ENCODE data around the gene MKKS. TPM values are rescaled to one million over a fixed set of nuclear protein-coding genes. Genes with fewer than 3 reads are reported as not detected.

The MKKS gene
- polyA plus RNA-seq, 4 donors: 32.0 to 40.4 (median 38.6) TPM

DNA sequence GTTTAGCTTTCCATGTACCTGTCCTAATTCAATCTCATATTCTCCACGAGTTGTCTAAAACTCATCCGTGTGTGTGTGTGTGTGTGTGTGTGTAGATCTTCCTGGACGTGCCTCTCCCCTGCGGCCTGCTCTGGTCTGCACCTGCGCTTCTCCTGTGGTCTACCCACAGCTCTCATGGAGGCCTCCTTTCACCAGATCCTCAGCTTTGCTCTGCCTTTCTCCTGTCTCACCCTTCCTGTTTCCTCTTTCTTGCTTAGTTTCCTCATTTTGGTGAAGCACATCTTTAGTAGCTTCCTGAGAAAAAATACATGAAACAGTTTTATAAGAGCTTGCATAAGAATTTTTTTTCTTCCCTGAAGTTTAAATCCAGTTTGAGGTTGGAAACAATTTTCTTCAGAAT is 19.2 kb upstream of the MKKS start:
- no peak for DNase-seq (ENCODE audit: low read depth in 4 of 4, low spot score in 3 of 4)

DNA sequence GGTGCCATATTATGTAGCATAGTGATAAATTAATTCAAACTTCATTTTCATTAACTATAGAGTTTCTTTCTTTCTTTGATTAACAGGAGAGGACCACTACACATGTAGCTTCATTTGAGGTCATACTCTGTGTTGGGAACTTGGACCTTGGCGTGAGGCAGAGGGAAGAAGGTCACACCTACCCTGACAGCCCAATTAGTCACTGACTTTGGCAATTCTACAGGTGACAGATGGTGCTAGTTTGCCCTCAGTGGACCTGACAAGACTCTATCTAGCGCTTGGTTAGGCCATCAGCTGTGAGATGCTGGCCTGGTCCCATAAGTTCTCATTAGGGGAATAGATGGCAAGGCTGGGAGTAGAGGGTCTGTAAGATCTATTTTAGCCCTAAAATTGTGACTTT is 15.2 kb upstream of the MKKS start:
- no peak for DNase-seq (ENCODE audit: low read depth in 4 of 4, low spot score in 3 of 4)

DNA sequence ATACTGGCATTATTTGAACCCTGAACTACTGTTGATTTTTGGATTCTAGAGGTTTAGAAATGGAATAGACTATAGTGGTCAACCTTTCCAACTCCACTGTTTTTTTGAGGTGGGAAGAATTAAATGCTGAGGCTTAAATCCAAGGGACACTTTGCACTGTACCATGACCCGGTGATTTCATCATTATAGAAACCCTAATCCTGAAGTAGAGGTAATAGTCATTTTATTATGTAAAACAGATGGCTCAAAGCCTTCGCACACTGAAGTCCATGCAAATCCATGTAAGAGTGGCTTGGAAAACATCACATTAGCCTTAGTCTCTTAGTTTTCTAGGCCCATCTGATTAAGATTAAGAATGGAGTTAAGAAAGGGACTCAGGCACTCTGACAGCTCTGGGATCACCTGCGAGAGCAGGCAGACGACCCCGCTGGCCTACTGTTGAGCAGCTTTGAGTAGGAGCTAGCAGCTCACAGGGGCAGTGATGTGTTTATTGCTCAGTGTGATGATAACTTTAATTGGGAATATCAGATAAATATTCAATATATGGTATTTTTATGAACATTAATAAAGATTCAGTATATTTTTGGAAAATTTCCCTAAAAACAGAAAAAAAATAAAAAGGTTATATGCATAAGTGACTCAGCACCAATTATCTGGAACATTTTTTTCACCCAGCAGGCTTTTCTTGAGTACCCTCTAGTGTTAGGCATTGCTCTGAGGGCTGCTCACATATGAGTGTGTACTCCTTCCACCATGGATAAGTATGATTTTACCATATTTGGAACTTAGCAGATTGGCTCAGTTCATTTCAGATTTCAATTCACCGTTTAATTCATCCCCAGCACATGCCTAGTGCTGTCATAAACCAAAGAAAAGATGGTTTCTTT is 14.5 kb upstream of the MKKS start:
- no peak for DNase-seq (ENCODE audit: low read depth in 4 of 4, low spot score in 3 of 4)

DNA sequence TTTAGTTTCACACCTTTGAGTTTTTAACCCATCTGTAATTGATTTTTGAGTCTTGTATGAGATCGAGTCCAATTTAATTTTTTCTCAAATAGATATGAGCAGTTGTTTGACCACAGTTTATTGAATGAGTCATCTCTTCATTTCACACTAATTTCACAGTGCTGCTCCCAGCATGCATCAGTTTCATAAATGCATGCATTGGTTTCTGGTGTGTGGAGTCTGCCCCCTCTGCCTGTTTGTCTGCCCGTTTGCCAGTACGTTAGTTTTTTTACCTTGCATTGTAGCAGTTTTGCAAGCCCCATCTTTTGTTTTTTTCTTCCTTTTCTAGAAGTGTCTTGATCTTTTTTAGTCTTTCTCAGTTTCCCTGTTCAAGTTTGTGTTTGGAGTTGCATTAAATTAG is 13.0 kb upstream of the MKKS start:
- DNase-seq (ENCODE audit: low read depth in 4 of 4, low spot score in 3 of 4): no peak

DNA sequence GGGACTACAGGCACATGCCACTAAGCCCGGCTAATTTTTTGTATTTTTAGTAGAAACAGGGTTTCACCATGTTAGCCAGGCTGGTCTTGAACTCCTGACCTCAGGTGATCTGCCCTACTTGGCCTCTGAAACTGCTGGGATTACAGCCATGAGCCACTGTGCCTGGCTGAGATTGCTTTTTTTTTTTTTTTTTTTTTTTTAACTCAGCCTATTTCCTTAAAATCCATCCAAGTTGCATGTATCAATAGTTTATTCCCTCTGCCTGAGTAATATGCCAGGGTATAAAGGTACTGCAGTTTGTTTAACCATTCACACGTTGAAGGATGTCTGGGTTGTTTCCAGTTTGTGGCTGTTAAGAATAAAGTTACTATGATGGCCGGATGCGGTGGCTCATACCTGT is 11.7 kb upstream of the MKKS start:
- no peak for DNase-seq (ENCODE audit: low read depth in 4 of 4, low spot score in 3 of 4)

DNA sequence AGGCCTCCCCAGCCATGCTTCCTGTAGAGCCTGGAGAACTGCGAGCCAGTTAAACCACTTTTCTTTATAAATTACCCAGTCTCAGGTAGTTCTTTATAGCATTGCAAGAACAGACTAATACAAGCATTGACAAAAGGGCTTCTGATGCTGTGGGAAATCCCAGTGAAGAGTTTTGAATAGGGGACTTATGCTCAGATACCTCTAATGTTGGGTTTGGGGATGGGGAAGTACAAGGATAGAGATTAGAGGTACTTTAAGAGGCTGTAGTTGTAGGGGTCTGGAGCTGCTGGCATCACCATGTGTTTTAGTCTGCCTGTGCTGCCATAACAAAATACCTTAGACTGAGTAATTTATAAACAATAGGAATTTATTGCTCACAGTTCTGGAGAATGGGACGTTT is 9.9 kb upstream of the MKKS start:
- no peak for DNase-seq (ENCODE audit: low read depth in 4 of 4, low spot score in 3 of 4)

DNA sequence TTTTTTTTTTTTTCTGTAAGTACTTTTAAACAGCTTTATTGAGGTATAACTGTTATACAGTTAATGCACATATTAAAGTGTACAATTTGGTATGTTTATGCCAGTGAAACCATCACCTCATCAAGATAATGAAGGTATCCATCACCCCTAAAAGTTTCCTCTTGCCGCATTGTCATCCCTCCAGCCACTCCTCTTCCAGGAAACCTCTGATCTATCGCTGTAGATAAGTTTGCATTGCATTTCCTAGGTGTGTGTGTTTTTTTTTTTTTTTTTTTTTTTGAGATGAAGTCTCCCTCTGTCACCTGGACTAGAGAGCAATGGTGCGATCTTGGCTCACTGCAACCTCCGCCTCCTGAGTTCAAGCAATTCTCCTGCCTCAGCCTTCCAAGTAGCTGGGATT is 4.2 kb upstream of the MKKS start:
- no peak for DNase-seq (ENCODE audit: low read depth in 4 of 4, low spot score in 3 of 4)

DNA sequence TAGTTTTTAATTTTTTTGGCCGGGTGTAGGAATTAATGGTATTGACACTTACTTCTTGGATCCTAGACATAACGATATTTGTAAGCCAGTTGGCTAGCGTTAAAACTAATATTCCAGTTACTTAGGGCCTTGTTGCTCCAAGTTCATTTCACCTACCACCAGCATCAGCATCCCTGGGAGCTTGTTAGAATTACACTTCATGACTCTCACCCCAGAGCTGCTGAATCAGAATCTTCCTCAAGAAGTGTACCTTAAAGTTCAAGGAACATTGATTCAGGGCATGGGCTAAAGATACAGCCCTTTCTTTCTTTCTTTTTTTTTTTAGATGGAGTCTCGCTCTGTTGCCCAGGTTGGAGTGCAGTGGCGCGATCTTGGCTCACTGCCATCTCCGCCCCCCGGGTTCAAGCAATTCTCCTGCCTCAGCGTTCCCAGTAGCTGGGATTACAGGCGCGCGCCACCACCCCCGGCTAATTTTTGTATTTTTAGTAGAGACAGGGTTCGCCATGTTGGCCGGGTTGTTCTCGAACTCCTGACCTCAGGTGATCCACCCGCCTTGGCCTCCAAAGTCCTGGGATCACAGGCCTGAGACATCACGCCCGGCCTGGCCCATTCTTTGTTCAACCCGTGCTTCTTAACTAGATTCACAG is 2.2 kb upstream of the MKKS start:
- DNase-seq (ENCODE audit: low read depth in 4 of 4, low spot score in 3 of 4): no peak

DNA sequence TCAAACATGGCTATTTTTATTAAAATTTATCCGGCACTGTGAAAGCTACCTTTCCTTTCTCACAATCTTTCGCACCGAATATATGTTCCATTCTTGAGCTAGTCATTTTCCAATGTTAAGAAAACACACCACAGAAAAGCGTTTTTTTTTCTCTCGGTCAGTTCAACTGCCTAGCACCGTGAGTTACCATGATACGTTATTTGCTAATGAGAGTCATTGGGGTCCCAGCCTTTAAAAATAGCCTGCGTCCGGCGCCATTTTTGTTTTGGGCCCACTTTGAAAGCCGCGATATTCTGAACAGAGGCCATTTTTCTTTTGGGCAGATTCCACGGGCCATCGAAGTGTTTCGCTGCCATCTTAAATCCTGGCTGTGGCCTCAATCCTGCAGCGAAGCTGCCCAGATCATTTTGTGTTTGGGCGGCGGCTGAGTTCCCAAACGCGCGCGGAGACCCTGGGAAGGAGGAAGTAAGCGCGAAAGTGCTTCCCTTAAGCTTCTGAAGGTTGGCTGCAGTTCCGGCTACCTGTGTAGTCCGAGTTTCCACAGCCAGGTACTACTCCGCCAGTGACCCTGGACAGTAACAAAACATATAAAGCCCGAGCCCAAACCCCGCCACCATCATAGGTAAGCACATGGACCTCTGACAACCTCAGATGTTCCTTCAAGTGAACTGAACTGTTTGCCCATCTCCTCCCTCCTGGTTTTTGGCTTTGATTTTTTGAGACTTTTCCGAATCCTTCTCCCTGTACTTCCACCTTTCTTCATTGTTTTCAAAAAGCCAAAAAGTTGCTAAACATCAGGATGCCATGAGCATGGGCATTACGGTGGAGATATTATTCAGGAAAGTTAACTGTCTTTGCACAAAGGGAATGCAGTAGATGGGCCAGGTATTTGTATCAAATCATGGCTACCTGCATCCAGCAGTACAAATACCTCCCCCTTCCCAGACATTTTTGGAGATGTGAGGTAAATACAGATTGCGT is 1.1 kb upstream of the MKKS start, which contains the start of gene SLX4IP:
Gene SLX4IP (plus strand): TSS at position 474 of the 981 bp plus-strand sequence. CDS start 22,900 bp downstream, outside the sequence.
- DNase-seq (ENCODE audit: low read depth in 4 of 4, low spot score in 3 of 4): peak; percentile 88 to 98 (median 94)

DNA sequence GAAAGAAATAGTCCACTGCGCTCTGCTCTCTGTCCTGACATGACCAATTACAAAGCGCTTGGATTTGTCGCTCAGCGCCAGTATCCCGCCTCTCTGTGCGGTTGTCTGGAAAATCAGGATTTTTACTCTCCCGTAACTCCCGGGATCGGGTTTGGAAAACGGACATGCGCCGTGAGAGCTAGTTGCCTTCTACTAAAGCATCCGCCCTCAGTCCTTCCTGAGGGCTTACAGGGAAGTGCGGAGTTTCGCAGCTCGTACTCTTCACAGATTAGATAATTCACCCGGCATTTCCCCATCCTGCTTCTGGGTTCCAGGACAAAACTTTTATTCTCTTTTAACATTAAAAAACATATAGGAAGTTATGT is 427 bp upstream of the MKKS start:
- peak; percentile 86 to 99 (median 98) for DNase-seq (ENCODE audit: low read depth in 4 of 4, low spot score in 3 of 4)

DNA sequence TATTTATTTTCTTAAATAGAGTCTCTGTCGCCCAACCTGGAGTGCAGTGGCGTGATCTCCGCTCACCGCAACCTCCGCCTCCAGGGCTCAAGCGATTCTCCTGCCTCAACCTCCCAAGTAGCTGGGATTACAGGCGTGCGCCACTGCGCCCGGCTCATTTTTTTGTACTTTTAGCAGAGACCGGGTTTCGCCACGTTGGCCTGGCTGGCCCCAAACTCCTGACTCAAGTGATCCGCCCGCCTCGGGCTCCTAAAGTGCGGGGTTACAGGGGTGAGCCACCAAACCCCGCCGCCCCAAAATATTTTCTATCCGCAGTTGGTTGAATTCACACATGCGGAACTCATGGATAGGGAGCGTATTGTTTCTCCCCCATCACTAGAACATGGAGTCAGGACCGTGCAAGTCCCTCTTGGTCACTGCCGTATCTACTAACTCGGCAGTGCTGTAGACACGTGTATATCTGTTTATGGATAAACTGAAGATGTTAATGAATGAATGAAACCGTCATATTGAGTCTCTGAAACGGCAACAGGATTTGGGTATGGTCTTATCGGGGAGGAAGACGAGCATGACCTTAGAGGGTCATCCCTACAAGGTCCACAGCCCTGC is 904 bp downstream of the MKKS start:
- DNase-seq (ENCODE audit: low read depth in 4 of 4, low spot score in 3 of 4): no peak

DNA sequence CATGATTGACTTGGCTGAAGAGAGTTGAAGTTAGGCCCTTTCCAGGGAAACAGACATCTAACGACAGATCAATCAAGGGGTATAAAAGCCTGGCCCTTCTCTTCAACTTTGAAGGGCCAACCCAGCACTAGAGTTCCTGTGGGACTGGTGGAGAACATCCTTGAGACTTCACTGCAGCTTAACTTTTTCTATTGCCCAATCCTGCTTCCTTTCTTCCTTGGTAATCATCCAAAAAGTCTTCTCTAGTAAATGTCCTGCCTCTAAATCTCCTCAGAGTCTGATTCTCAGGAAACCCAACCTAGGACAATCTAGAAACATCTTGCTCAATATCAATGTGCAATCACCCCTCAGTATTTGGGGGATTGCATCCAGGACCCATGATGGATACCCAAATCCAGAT is 1.9 kb downstream of the MKKS start:
- no peak for DNase-seq (ENCODE audit: low read depth in 4 of 4, low spot score in 3 of 4)

DNA sequence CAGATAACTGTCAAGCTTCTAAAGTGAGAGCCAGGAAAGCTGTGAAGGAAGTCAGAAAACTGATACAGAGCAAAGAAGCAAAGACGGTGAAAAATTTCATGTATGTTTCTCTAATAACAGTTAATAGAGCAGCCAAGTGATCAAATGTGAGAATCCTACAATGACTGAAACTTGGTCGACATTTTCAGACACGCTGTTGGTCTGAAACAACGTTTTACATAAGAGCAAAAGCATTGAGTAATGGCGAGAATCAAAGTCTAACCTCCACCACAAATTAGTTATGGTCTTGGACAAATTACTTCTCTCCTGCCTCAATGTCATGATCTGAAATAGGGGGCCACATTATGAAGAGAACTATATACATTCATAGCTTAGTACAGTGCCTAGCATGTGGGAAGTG is 3.3 kb downstream of the MKKS start:
- DNase-seq (ENCODE audit: low read depth in 4 of 4, low spot score in 3 of 4): no peak

DNA sequence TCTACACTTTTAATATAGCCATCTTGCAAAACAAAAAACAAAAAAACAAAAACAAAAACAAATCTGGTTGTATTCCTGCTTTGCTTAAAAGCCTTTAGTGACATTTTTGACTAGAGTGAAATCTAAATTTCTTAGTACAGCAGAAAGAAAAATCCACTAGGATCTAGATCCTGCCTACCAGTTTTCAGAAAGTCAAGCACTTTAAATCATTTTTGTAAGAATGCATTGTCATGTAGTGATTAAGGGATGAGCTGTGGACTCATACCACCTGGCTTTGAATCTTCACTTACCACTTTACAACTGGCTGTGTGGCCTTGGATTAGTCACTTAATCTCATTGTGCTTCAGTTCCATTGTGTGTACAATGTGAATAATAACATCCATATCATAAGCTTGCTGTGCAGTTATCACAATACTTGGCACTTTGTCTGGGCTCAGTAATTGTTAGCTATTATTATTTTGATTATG is 4.0 kb downstream of the MKKS start:
- no peak for DNase-seq (ENCODE audit: low read depth in 4 of 4, low spot score in 3 of 4)

DNA sequence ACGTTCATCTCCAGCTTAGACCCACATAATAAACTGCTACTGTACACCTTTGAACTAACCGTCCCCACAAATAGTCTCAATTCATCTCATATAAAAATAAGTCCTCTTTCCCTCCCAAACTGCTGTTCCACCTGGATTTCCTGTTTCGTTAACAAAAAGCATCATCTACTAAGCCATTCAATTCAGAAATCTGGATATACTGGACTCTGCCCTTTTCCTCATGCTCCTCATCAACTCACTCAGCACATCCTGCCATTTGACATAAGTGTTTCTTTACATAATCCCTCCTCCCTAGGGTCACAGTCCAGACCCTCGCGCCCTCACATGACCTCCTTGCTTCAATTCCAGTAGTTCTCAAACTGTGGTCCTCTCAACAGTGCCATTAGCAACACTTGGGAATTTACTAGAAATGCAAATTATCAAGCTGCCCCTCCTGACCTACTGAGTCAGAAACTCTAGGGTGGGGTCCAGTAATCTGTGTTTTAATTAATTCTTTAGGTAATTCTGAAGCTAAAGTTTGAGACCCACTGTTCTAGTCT is 4.5 kb downstream of the MKKS start:
- no peak for DNase-seq (ENCODE audit: low read depth in 4 of 4, low spot score in 3 of 4)

DNA sequence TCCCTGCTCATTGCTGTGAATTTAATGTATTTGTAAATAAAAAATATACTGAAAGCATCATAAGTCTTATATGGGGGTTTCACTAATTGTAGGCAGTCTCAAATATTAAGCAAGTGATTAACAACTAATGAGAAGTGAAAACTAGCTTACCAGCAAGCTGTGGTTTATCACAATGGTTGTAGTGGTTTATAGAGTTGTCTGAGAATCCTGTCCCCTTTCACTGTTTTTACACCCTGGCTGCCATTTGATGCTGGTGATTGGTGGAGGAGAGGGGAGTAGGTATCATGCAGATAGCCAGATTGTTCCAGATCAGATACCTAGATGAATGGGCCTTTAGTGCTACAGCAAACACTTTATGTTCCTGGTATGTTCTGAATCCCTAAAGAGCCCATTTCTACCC is 6.0 kb downstream of the MKKS start:
- DNase-seq (ENCODE audit: low read depth in 4 of 4, low spot score in 3 of 4): no peak

DNA sequence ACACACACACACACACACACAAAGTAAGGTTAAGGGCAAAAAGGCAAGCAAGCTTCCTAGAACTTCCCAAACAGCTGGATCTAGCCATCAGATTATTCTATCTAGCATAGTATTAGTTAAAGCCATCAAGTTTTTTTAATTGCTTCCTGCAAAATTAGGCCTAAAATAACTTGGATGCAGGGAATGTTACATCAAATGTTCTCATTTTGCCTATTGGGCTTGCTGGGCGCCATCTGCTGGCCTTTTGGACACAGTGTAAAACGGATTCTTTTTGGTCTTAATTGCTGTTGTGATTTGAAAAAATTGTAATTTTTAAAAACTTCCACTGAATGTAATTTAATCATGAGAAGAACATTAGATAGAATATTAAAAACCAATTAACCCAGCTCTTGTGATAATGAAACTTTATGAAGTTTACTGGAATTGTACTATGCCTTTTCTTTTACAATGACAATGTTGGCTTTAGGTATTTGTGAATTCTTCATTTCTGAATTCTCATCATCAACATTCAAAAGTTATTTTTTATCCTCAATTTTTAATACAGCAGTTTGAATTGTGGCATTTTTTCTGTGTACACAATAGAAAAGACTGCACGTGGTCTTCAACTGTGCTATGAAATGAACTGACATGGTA is 6.8 kb downstream of the MKKS start:
- DNase-seq (ENCODE audit: low read depth in 4 of 4, low spot score in 3 of 4): peak; percentile 42 to 56 (median 46)

DNA sequence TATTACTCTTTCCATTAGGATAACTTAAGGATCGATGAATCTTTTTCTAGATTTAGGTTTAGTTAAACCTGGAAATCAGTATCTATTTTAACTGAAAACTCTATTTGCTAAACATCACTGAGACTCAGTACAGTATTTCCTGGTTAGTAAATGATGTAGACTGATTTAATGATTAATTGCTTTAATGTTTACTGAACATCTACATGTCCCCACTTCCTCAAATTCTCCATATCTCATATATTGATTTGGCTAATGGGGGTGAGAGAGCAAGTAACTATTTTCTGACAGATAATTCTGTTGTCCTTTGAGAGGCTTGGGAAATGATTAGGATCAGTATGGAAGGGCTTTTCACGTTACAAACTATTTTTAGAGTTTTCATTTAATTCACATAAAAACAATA is 10.3 kb downstream of the MKKS start:
- no peak for DNase-seq (ENCODE audit: low read depth in 4 of 4, low spot score in 3 of 4)

DNA sequence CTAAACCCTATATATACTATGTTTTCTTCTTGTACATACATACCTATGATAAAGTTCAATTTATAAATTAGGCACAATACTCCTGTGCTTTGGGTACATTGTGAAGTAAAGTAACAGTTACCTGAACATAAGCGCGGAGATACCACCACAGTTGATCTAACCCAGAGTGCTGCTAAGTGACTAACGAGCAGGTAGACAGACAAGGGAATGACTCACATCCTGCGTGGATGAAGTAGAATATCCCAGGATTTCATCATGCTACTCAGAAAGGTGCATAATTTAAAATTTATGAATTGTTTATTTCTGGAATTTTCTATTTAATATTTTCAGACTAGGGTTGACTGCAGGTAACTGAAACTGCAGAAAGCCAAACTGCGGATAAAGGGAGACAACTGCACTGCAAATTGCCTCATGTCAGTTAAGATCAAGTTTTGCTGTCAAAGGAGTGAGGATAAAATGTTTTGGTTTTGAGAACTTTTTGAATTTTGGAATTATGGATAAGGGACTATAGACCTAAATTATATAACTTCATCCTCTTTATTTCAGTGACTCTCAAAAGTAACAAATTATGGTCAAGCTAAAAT is 14.4 kb downstream of the MKKS start:
- no peak for DNase-seq (ENCODE audit: low read depth in 4 of 4, low spot score in 3 of 4)

All from right renal pelvis (tissue), 4 donors.